BE2C (cell line): ENCODE results near the gene EFCAB6.

Source experiments
- DNase-seq: peaks from one replicate; pipeline ENCODE4 v3.0.0-alpha.2; 2020
- H3K27me3 ChIP-seq: fragments of 250-450 bp; sonication (Bioruptor Pico); 2 replicates; pipeline ENCODE4 v1.5.1; 2020; ENCODE audit warnings: mild to moderate bottlenecking
- H3K36me3 ChIP-seq: fragments of 250-450 bp; sonication (Bioruptor Pico); 2 replicates; pipeline ENCODE4 v1.5.1; 2020; ENCODE audit warnings: mild to moderate bottlenecking
- H3K4me1 ChIP-seq: fragments of 250-450 bp; sonication (Bioruptor Pico); 2 replicates; pipeline ENCODE4 v1.5.1; 2020
- H3K4me3 ChIP-seq: 2 replicates; pipeline ENCODE4 v1.5.1; 2011; ENCODE audit warnings: low read depth, low read length
- H3K9me3 ChIP-seq: fragments of 250-450 bp; sonication (Bioruptor Pico); 2 replicates; pipeline ENCODE4 v1.5.1; 2020
- CTCF ChIP-seq: IDR thresholded peaks from 2 replicates; pipeline ENCODE4 v1.5.1; 2012; ENCODE audit warnings: mild to moderate bottlenecking, low read depth, low read length

Gene EFCAB6

GRCh38 chr22:43782448-43782847 is 29.7 kb downstream of the EFCAB6 start:
- DNase-seq = no peak
- H3K4me3 ChIP-seq = no peak overlapping the region
- no peaks in the 10 kb centered on the region for H3K4me1 ChIP-seq
- no peaks in the 10 kb centered on the region for H3K36me3 ChIP-seq
- no peak for TF ChIP-seq CTCF
- H3K27me3 ChIP-seq = no peaks in the 10 kb centered on the region
- H3K9me3 ChIP-seq = no peaks in the 10 kb centered on the region

- no peak for TF ChIP-seq CTCF
- H3K4me3 ChIP-seq = no peak overlapping the region
- H3K36me3 ChIP-seq = no peaks in the 10 kb centered on the region
- no peaks in the 10 kb centered on the region for H3K27me3 ChIP-seq
- no peak for DNase-seq
- H3K4me1 ChIP-seq = no peaks in the 10 kb centered on the region
- H3K9me3 ChIP-seq = no peaks in the 10 kb centered on the region
Observed at GRCh38 chr22:43777286-43777685, 34.8 kb downstream of the EFCAB6 start.

- TF ChIP-seq CTCF = no peak
Observed at GRCh38 chr22:43776081-43776670, 35.9 kb downstream of the EFCAB6 start.

GRCh38 chr22:43774318-43774915 is 37.7 kb downstream of the EFCAB6 start:
- Histone ChIP-seq H3K4me1 (no peaks in the 10 kb centered on the region), H3K4me3 (no peak overlapping the region), H3K36me3 (no peaks in the 10 kb centered on the region), H3K9me3 (no peaks in the 10 kb centered on the region), H3K27me3 (no peaks in the 10 kb centered on the region)
- no peak for TF ChIP-seq CTCF
- DNase-seq = no peak

More at GRCh38 chr22:43776081-43776670, 35.9 kb downstream of the EFCAB6 start:
- no peak for DNase-seq
- H3K9me3 ChIP-seq = no peaks in the 10 kb centered on the region
- H3K36me3 ChIP-seq = no peaks in the 10 kb centered on the region
- H3K4me3 ChIP-seq = no peak overlapping the region
- no peaks in the 10 kb centered on the region for H3K4me1 ChIP-seq
- no peaks in the 10 kb centered on the region for H3K27me3 ChIP-seq

- H3K4me1 ChIP-seq = no peaks in the 10 kb centered on the region
- no peak for DNase-seq
- no peaks in the 10 kb centered on the region for H3K27me3 ChIP-seq
- H3K36me3 ChIP-seq = no peaks in the 10 kb centered on the region
- H3K9me3 ChIP-seq = no peaks in the 10 kb centered on the region
- H3K4me3 ChIP-seq = no peak overlapping the region
- no peak for TF ChIP-seq CTCF
Observed at GRCh38 chr22:43772831-43773230, 39.3 kb downstream of the EFCAB6 start.

GRCh38 chr22:43755452-43755851 is 56.7 kb downstream of the EFCAB6 start:
- no peak for DNase-seq
- no peak for TF ChIP-seq CTCF

More at GRCh38 chr22:43755452-43755851, 56.7 kb downstream of the EFCAB6 start:
- Histone ChIP-seq H3K27me3 (peaks cover 14% of the 10 kb centered on the region), H3K36me3 (no peaks in the 10 kb centered on the region), H3K4me3 (no peak overlapping the region), H3K4me1 (no peaks in the 10 kb centered on the region), H3K9me3 (no peaks in the 10 kb centered on the region)
